ENCODE results near the gene ABI2. TPM values are rescaled to one million over a fixed set of nuclear protein-coding genes. Genes with fewer than 3 reads are reported as not detected.

Gene ABI2
- total and polyA plus RNA-seq, 5 donors from 2014 or later, result 17.2 to 28.6 (median 23.6) TPM

DNA sequence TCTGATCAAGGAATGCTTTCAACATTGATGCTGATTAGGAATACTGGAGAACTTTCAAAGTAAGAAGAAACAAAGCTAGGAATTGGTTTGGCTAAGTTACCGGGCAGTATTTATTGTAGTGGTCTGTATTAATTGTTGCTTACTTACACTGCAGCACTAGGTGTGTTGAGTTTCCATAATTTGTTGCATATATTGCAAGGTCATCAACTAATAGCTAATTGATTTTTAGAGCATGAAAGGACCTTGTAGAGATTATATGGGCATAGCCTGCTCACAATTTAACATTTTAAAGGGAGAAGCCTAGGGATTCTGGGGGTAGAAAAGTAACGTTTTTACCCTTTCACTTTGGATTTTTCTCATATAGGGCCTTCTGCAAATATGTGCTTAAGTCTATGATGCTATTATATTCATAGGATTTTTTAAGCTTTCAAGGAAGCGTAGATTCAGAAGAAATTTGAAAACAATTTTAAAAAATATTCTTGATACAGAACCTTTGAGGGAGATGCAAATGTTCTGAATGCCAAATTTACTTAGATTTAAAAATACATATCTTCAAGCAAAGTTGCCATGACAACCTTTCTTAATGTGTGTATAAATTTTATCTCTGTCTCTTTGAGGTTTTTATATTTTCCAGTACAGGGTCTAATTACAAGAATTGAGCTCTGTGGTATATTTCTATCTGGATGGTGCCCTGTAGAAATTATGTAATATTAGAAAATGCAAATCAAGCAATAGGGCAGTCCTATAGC is 17.3 kb upstream of the ABI2 start:
- H3K9me3 ChIP-seq (ENCODE audit: control insufficient read depth in 2 of 2, low read length in 2 of 2), result no peaks in the 10 kb centered on the region
- no peak for DNase-seq
- Mint-ChIP-seq H3K27me3 (no peaks in the 10 kb centered on the region), H3K36me3 (peaks cover 29% of the 10 kb centered on the region), H3K4me1 (peaks cover 0 to 25% (median 8%) of the 10 kb centered on the region in 4 donors), H3K4me3 (no peak overlapping the region), H3K27ac (no peak overlapping the region), H3K9me3 (peaks cover 0 to 10% (median 3%) of the 10 kb centered on the region in 7 donors)
- no peak overlapping the region for H3K27ac ChIP-seq (ENCODE audit: insufficient read depth, low read length, poor library complexity, severe bottlenecking)
- no peak overlapping the region for H3K4me3 ChIP-seq (ENCODE audit: low read depth, low read length)
- ATAC-seq (ENCODE audit: low read depth in 2 of 2), result no peak
- H3K27me3 ChIP-seq (ENCODE audit: control insufficient read depth, insufficient read depth, low read length), result no peaks in the 10 kb centered on the region
- peaks cover 3% of the 10 kb centered on the region for H3K4me1 ChIP-seq (ENCODE audit: control insufficient read depth, insufficient read depth, low read length, poor library complexity, severe bottlenecking)
- H3K36me3 ChIP-seq (ENCODE audit: control insufficient read depth, insufficient read depth, low read length), result peaks cover 3% of the 10 kb centered on the region

DNA sequence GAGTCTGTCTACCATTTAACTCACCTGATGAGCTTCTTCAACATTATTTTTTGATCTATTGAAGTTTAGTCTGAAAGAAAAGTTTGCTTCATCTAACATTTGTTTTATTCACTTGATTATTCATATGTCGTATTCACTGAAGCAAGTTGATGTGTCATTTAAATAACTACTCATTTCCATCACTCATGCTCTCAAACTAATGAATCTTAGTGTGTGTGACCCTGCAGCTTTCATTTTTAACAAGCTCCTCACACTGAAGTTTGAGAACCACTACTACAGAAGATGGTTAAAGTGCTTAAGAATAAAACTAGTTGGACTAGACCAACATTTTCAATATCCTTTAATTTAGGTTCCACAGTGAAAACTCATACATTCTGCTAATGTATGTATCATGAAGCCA is 1.8 kb upstream of the ABI2 start:
- Mint-ChIP-seq H3K27ac (peak overlapping the region; percentile 14 to 83 (median 65)), H3K9me3 (no peaks in the 10 kb centered on the region), H3K4me3 (peak overlapping the region in 3 of 4 donors; percentile 48 to 94 (median 90))

DNA sequence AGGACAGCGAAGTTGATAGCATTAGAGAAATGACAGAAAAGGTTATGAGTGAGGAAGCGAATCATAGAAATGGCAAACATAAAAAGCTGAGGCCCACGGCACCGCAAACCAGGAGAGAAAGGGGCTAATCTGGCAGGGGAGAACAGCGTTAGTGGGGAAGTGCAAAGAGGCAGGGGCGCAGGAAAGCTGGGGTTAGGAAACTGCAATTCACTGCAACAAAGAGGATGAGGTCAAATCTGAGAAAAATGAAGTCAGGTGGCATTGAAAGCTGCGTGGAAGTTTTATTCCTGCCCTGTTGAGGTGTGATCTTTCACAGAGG is 653 bp upstream of the ABI2 start:
- H3K36me3 ChIP-seq (ENCODE audit: control insufficient read depth, insufficient read depth, low read length), result no peaks in the 10 kb centered on the region
- H3K4me1 ChIP-seq (ENCODE audit: control insufficient read depth, insufficient read depth, low read length, poor library complexity, severe bottlenecking), result peaks cover 12% of the 10 kb centered on the region
- peak overlapping the region; percentile 67 for H3K4me3 ChIP-seq (ENCODE audit: low read depth, low read length)
- no peaks in the 10 kb centered on the region for H3K36me3 Mint-ChIP-seq
- H3K27ac Mint-ChIP-seq, result peak overlapping the region; percentile 62 to 94 (median 92)
- no peaks in the 10 kb centered on the region for H3K9me3 ChIP-seq (ENCODE audit: control insufficient read depth in 2 of 2, low read length in 2 of 2)
- no peaks in the 10 kb centered on the region for H3K27me3 ChIP-seq (ENCODE audit: control insufficient read depth, insufficient read depth, low read length)
- H3K4me1 Mint-ChIP-seq, result peaks cover 18 to 44% (median 25%) of the 10 kb centered on the region in 4 donors
- H3K27ac ChIP-seq (ENCODE audit: insufficient read depth, low read length, poor library complexity, severe bottlenecking), result peak overlapping the region; percentile 69
- ATAC-seq (ENCODE audit: low read depth in 2 of 2), result no peak
- H3K4me3 Mint-ChIP-seq, result peak overlapping the region; percentile 90 to 98 (median 92)
- no peaks in the 10 kb centered on the region for H3K27me3 Mint-ChIP-seq
- DNase-seq, result peak in 1 of 3 donors; percentile 3
- no peaks in the 10 kb centered on the region for H3K9me3 Mint-ChIP-seq

More for the DNA sequence above, 1.8 kb upstream of the ABI2 start:
- DNase-seq (peak in 1 of 3 donors; percentile 13), ATAC-seq (ENCODE audit: low read depth in 2 of 2) (no peak)
- Mint-ChIP-seq H3K4me1 (peaks cover 18 to 39% (median 25%) of the 10 kb centered on the region in 4 donors), H3K36me3 (no peaks in the 10 kb centered on the region), H3K27me3 (no peaks in the 10 kb centered on the region)
- Histone ChIP-seq H3K27me3 (ENCODE audit: control insufficient read depth, insufficient read depth, low read length) (no peaks in the 10 kb centered on the region), H3K4me1 (ENCODE audit: control insufficient read depth, insufficient read depth, low read length, poor library complexity, severe bottlenecking) (peaks cover 12% of the 10 kb centered on the region), H3K27ac (ENCODE audit: insufficient read depth, low read length, poor library complexity, severe bottlenecking) (no peak overlapping the region), H3K36me3 (ENCODE audit: control insufficient read depth, insufficient read depth, low read length) (no peaks in the 10 kb centered on the region), H3K4me3 (ENCODE audit: low read depth, low read length) (no peak overlapping the region), H3K9me3 (ENCODE audit: control insufficient read depth in 2 of 2, low read length in 2 of 2) (no peaks in the 10 kb centered on the region)

DNA sequence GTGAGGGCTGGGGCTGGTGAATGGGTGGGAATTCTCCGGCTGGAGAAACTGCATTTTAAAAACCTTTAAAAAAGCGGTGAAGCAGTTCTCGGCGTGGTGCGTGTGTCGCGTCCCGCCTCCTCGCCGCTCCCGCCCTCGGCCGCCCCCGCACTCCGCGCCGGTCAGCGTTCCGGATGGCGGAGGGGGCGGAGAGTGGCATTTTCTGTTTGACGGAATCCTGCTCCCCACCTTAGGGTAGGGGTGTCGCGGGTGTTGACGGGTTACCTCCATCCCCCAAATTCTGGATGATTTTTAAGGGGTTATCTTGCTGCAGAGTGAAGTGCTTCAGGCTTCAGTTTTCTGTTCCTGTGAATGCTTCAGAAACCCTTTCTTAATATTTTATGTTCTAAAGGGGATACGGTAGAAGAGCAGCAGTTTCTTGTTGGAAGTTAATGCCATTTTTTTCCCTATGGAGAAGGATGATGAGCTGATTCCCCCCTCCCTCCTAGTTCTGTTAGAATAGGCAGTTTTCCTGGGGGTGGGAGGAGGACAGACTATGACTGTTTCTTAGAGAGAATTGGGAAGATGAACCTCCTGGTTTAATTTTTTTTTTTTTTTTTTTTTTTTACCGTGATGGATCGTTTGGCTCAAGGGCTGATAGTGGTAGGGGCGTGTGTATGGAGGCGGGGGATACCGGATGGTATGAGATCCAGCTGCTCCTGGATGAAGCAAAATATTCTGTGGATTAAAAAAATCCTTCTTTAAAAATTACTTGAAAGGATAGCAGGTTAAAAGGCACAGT is 756 bp downstream of the ABI2 start:
- Histone ChIP-seq H3K36me3 (ENCODE audit: control insufficient read depth, insufficient read depth, low read length) (no peaks in the 10 kb centered on the region), H3K4me3 (ENCODE audit: low read depth, low read length) (peak overlapping the region; percentile 89), H3K27me3 (ENCODE audit: control insufficient read depth, insufficient read depth, low read length) (no peaks in the 10 kb centered on the region), H3K4me1 (ENCODE audit: control insufficient read depth, insufficient read depth, low read length, poor library complexity, severe bottlenecking) (peaks cover 12% of the 10 kb centered on the region), H3K27ac (ENCODE audit: insufficient read depth, low read length, poor library complexity, severe bottlenecking) (peak overlapping the region; percentile 69), H3K9me3 (ENCODE audit: control insufficient read depth in 2 of 2, low read length in 2 of 2) (no peaks in the 10 kb centered on the region)
- no peaks in the 10 kb centered on the region for H3K36me3 Mint-ChIP-seq
- H3K9me3 Mint-ChIP-seq, result no peaks in the 10 kb centered on the region
- H3K27ac Mint-ChIP-seq, result peak overlapping the region; percentile 62 to 87 (median 79)
- H3K27me3 Mint-ChIP-seq, result no peaks in the 10 kb centered on the region
- ATAC-seq (ENCODE audit: low read depth in 2 of 2) (peak; percentile 22 to 40), DNase-seq (peak; percentile 20 to 42 (median 35))
- peak overlapping the region; percentile 90 to 93 (median 92) for H3K4me3 Mint-ChIP-seq
- H3K4me1 Mint-ChIP-seq, result peaks cover 21 to 47% (median 27%) of the 10 kb centered on the region in 4 donors

DNA sequence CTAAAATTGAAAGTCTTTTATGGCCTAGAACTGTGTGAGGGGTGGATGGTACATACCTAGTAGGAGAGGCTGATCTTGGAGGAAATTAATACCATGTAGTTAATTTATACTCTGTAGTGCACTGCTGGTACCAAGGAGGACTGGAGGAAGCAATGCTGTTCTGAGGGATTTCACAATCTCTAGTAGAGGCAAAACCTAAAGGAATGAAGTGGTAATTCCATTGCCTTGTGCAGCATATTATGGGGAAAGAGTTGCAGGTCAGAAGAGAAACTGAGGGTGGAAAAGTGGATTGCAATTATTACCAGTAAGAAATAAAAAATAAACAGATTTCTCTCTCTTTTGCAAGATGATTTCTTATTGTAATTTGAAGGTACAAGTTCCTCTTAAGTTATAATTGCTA is 2.2 kb downstream of the ABI2 start:
- Mint-ChIP-seq H3K4me3 (peak overlapping the region; percentile 90 to 93 (median 92)), H3K36me3 (peaks cover 4% of the 10 kb centered on the region), H3K4me1 (peaks cover 21 to 49% (median 27%) of the 10 kb centered on the region in 4 donors), H3K9me3 (no peaks in the 10 kb centered on the region), H3K27me3 (no peaks in the 10 kb centered on the region), H3K27ac (peak overlapping the region in 1 of 3 donors; percentile 39)
- no peaks in the 10 kb centered on the region for H3K9me3 ChIP-seq (ENCODE audit: control insufficient read depth in 2 of 2, low read length in 2 of 2)
- no peak overlapping the region for H3K4me3 ChIP-seq (ENCODE audit: low read depth, low read length)
- H3K27ac ChIP-seq (ENCODE audit: insufficient read depth, low read length, poor library complexity, severe bottlenecking), result no peak overlapping the region
- H3K36me3 ChIP-seq (ENCODE audit: control insufficient read depth, insufficient read depth, low read length), result no peaks in the 10 kb centered on the region
- DNase-seq (no peak), ATAC-seq (ENCODE audit: low read depth in 2 of 2) (no peak)
- peaks cover 12% of the 10 kb centered on the region for H3K4me1 ChIP-seq (ENCODE audit: control insufficient read depth, insufficient read depth, low read length, poor library complexity, severe bottlenecking)
- H3K27me3 ChIP-seq (ENCODE audit: control insufficient read depth, insufficient read depth, low read length), result no peaks in the 10 kb centered on the region

DNA sequence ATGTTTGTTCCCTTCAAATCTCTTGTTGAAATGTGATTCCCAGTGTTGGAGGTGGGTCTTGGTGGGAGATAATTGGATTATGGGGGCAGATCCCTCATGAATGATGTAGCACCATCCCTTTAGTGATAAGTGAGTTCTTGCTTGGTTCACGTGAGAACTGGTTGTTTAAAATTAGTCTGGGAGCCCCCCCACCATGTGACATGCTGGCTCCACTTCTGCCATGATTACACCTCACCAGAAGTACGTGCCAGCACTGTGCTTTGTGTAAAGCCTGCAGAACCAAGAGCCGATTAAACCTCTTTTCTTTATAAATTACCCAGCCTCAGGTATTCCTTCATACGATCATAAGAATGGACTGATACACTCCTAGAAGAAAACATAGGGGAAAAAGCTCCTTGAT is 10.1 kb downstream of the ABI2 start:
- Mint-ChIP-seq H3K9me3 (no peaks in the 10 kb centered on the region), H3K4me3 (no peak overlapping the region), H3K27ac (no peak overlapping the region), H3K27me3 (no peaks in the 10 kb centered on the region), H3K36me3 (peaks cover 12% of the 10 kb centered on the region), H3K4me1 (peaks cover 4 to 20% (median 10%) of the 10 kb centered on the region in 4 donors)
- Histone ChIP-seq H3K27ac (ENCODE audit: insufficient read depth, low read length, poor library complexity, severe bottlenecking) (no peak overlapping the region), H3K27me3 (ENCODE audit: control insufficient read depth, insufficient read depth, low read length) (no peaks in the 10 kb centered on the region), H3K9me3 (ENCODE audit: control insufficient read depth in 2 of 2, low read length in 2 of 2) (no peaks in the 10 kb centered on the region), H3K4me3 (ENCODE audit: low read depth, low read length) (no peak overlapping the region), H3K36me3 (ENCODE audit: control insufficient read depth, insufficient read depth, low read length) (no peaks in the 10 kb centered on the region), H3K4me1 (ENCODE audit: control insufficient read depth, insufficient read depth, low read length, poor library complexity, severe bottlenecking) (no peaks in the 10 kb centered on the region)
- DNase-seq (no peak), ATAC-seq (ENCODE audit: low read depth in 2 of 2) (no peak)

DNA sequence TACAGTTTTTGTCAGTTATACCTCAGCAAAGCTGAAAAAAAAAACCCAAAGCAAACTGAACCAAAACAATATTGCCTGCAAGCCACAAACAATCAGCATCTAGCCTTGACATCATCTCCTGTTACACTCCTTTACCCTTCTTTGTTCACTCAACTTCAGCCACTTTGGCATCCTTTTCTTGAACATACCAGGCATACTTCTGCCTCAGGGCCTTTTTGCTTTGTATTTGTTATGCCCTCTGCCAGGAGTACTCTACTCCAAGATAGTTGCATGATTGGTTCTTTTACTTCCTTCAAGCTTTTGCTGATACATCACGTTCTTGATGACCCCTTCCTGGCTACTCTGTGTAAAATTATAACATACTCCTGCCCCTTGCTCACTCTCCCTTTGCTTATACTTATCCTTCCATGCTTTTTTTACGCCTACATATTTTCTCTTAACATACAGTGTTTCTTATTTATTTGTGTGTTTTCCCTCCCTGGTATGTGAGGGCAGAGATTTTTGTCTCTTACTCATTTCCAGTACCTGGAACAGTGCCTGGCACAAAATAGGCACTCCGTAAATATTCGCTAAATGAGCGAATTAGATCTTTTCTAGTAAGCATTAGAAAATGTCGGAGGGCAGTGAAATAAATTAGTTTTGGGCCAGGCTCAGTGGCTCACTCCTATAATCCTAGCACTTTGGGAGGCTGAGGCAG is 12.7 kb downstream of the ABI2 start:
- Mint-ChIP-seq H3K27ac (no peak overlapping the region), H3K4me3 (no peak overlapping the region), H3K27me3 (no peaks in the 10 kb centered on the region), H3K4me1 (peaks cover 4 to 22% (median 7%) of the 10 kb centered on the region in 4 donors), H3K9me3 (no peaks in the 10 kb centered on the region), H3K36me3 (peaks cover 14% of the 10 kb centered on the region)
- no peaks in the 10 kb centered on the region for H3K9me3 ChIP-seq (ENCODE audit: control insufficient read depth in 2 of 2, low read length in 2 of 2)
- ATAC-seq (ENCODE audit: low read depth in 2 of 2), result no peak
- peaks cover 4% of the 10 kb centered on the region for H3K36me3 ChIP-seq (ENCODE audit: control insufficient read depth, insufficient read depth, low read length)
- no peak for DNase-seq
- no peak overlapping the region for H3K4me3 ChIP-seq (ENCODE audit: low read depth, low read length)
- H3K4me1 ChIP-seq (ENCODE audit: control insufficient read depth, insufficient read depth, low read length, poor library complexity, severe bottlenecking), result no peaks in the 10 kb centered on the region
- no peak overlapping the region for H3K27ac ChIP-seq (ENCODE audit: insufficient read depth, low read length, poor library complexity, severe bottlenecking)
- no peaks in the 10 kb centered on the region for H3K27me3 ChIP-seq (ENCODE audit: control insufficient read depth, insufficient read depth, low read length)
